SK-N-SH (cell line): Measurements from ENCODE around the gene ZBTB34.

Experiments used
- CHD2 ChIP-seq: fragments of 150-350 bp; IDR thresholded peaks from 2 replicates; pipeline ENCODE4 v1.6.1; 2018; ENCODE audit warnings: low read length; ENCODE audit not compliant: partially characterized antibody
- CTCF ChIP-seq: fragments of 200-600 bp; sonication (generic); IDR thresholded peaks from 2 replicates; pipeline ENCODE4 v1.6.1; 2017; ENCODE audit warnings: antibody characterized with exemption, mild to moderate bottlenecking, moderate library complexity
- EP300 ChIP-seq, 2 experiments: IDR thresholded peaks; 2 replicates each; pipeline versions ENCODE4 v1.4.0 to v1.6.1; 2012; ENCODE audit warnings: borderline replicate concordance in 1 of 2, low read depth in 1 of 2, low read length in 1 of 2
- FOSL2 ChIP-seq: IDR thresholded peaks from 2 replicates; pipeline ENCODE4 v1.4.0; 2012; ENCODE audit warnings: low read depth, mild to moderate bottlenecking, moderate library complexity, borderline replicate concordance
- GATA2 ChIP-seq: sonication (generic); formaldehyde crosslinking; IDR thresholded peaks from 2 replicates; pipeline ENCODE4 v1.5.0; 2020; ENCODE audit warnings: mild to moderate bottlenecking, missing genetic modification reagents
- JUND ChIP-seq: IDR thresholded peaks from 2 replicates; pipeline ENCODE4 v1.4.0; 2012
- MXI1 ChIP-seq: IDR thresholded peaks from 2 replicates; pipeline ENCODE4 v1.6.1; 2012; ENCODE audit warnings: mild to moderate bottlenecking, low read depth, low read length, improper control_type of control experiment
- NFIC ChIP-seq: IDR thresholded peaks from 2 replicates; pipeline ENCODE4 v1.4.0; 2012; ENCODE audit warnings: borderline replicate concordance
- POLR2AphosphoS5 ChIP-seq: IDR thresholded peaks from 2 replicates; pipeline ENCODE4 v1.6.1; 2012; ENCODE audit warnings: low read depth, low read length
- RAD21 ChIP-seq: IDR thresholded peaks from 2 replicates; pipeline ENCODE4 v1.6.1; 2012; ENCODE audit warnings: mild to moderate bottlenecking, low read length
- REST ChIP-seq: IDR thresholded peaks from 2 replicates; pipeline ENCODE4 v1.6.1; 2012; ENCODE audit warnings: mild to moderate bottlenecking, low read depth, low read length, moderate library complexity
- RFX5 ChIP-seq: IDR thresholded peaks from 2 replicates; pipeline ENCODE4 v1.6.1; 2012; ENCODE audit warnings: mild to moderate bottlenecking, improper control_type of control experiment, low read length
- RXRA ChIP-seq: IDR thresholded peaks from 2 replicates; pipeline ENCODE4 v1.4.0; 2012; ENCODE audit warnings: low read depth, mild to moderate bottlenecking, borderline replicate concordance
- ZBTB33 ChIP-seq: IDR thresholded peaks from 2 replicates; pipeline ENCODE4 v1.4.0; 2012; ENCODE audit warnings: low read depth, borderline replicate concordance

GRCh38 chr9:126822278-126822677, 38.2 kb upstream of the ZBTB34 start:
- TF ChIP-seq CTCF (no peak), ZBTB33 (no peak), RAD21 (no peak), RFX5 (no peak), EP300 (IDR thresholded peaks at IDR 0.05; ENCODE audit: borderline replicate concordance in 1 of 2, low read depth in 1 of 2, low read length in 1 of 2) (no peak), REST (no peak), GATA2 (CRISPR knock-in tag) (no peak), MXI1 (no peak), RXRA (no peak), POLR2AphosphoS5 (no peak), FOSL2 (no peak), NFIC (no peak), CHD2 (no peak), JUND (no peak)
